GM23338 (cell line): ENCODE data around the gene DPEP2NB.

Experiments
- CREB1 ChIP-seq: fragments of 250-450 bp; sonication (Bioruptor Pico); IDR thresholded peaks from 2 replicates; pipeline ENCODE4 v1.5.0; 2020; ENCODE audit warnings: low read depth, mild to moderate bottlenecking, moderate library complexity
- CTCF ChIP-seq, 2 experiments: fragments of 200-600 bp in 1 of 2; sonication (generic) in 1 of 2; conservative IDR thresholded peaks; 2 replicates each; pipeline versions ENCODE4 v1.5.1 to v1.6.1; 2016 to 2017; ENCODE audit warnings: antibody characterized with exemption in 2 of 2, low read depth in 2 of 2, mild to moderate bottlenecking in 2 of 2, moderate library complexity in 1 of 2
- EZH2 ChIP-seq: fragments of 200-600 bp; sonication (generic); IDR thresholded peaks from one replicate; pipeline ENCODE4 v1.8.0; 2017; ENCODE audit warnings: antibody characterized with exemption, mild to moderate bottlenecking, low read depth; ENCODE audit not compliant: unreplicated experiment
- NANOG ChIP-seq: IDR thresholded peaks from 2 replicates; pipeline ENCODE4 v1.6.1; 2016; ENCODE audit warnings: antibody characterized with exemption, borderline replicate concordance
- POLR2AphosphoS5 ChIP-seq: IDR thresholded peaks from 2 replicates; pipeline ENCODE4 v1.6.1; 2016; ENCODE audit warnings: antibody characterized with exemption, low read depth
- REST ChIP-seq: IDR thresholded peaks from one replicate; pipeline ENCODE4 v1.6.1; 2018; ENCODE audit warnings: antibody characterized with exemption; ENCODE audit not compliant: unreplicated experiment
- STAT1 ChIP-seq: IDR thresholded peaks from one replicate; pipeline ENCODE4 v1.6.1; 2016; ENCODE audit warnings: antibody characterized with exemption; ENCODE audit not compliant: unreplicated experiment

GRCh38 chr16:68028996-68029395, 13.3 kb upstream of the DPEP2NB start:
- TF ChIP-seq NANOG (no peak), CTCF (conservative IDR thresholded peaks at IDR 0.05; ENCODE audit: low read depth in 2 of 2) (no peak), STAT1 (no peak), EZH2 (no peak), POLR2AphosphoS5 (no peak), CREB1 (CRISPR knock-in tag) (no peak), REST (no peak)
